Keratinocyte (primary cell): ENCODE results near the gene CYP27A1. TPM values are rescaled to one million over a fixed set of nuclear protein-coding genes. Genes with fewer than 3 reads are reported as not detected.
A peak's percentile ranks its signal among the peaks of the same experiment; 100 is the strongest.

Experiments used
- DNase-seq: peaks from one replicate; pipeline ENCODE4 v3.0.0-alpha.2; 2011; ENCODE audit warnings: low read depth, missing footprints, low spot score
- FAIRE-seq: peaks from 2 replicates; lab custom pipeline; 2011; peaks lifted over from hg19 to GRCh38; lab: Jason Lieb, UNC
- H2AFZ ChIP-seq: 2 replicates; pipeline ENCODE4 v1.6.0; 2012; ENCODE audit warnings: low read length, control low read depth, inconsistent platforms; ENCODE audit not compliant: control insufficient read depth
- H3K27ac ChIP-seq: 2 replicates; pipeline ENCODE4 v1.5.1; 2011; ENCODE audit warnings: low read length; ENCODE audit not compliant: control insufficient read depth, insufficient read depth
- H3K27me3 ChIP-seq: 3 replicates; pipeline ENCODE4 v1.6.0; 2011; ENCODE audit warnings: low read length; ENCODE audit not compliant: control insufficient read depth, insufficient read depth; ENCODE audit errors: extremely low read depth
- H3K36me3 ChIP-seq, 2 experiments: 2 replicates in 1 of 2; 3 replicates in 1 of 2; pipeline ENCODE4 v1.5.1; 2011; ENCODE audit warnings: low read length in 2 of 2, mild to moderate bottlenecking in 1 of 2; ENCODE audit not compliant: control insufficient read depth in 2 of 2, insufficient read depth in 2 of 2; ENCODE audit errors: extremely low read depth in 1 of 2
- H3K4me1 ChIP-seq: 3 replicates; pipeline ENCODE4 v1.5.1; 2011; ENCODE audit warnings: low read length; ENCODE audit not compliant: control insufficient read depth, insufficient read depth; ENCODE audit errors: extremely low read depth
- H3K4me2 ChIP-seq: 3 replicates; pipeline ENCODE4 v1.6.0; 2011; ENCODE audit warnings: low read depth, low read length; ENCODE audit not compliant: control insufficient read depth, insufficient read depth; ENCODE audit errors: extremely low read depth
- H3K4me3 ChIP-seq, 3 experiments: fragments of 200-600 bp in 1 of 3; sonication (generic) in 1 of 3; 2 replicates in 2 of 3; 3 replicates in 1 of 3; pipeline ENCODE4 v1.5.1; 2011 to 2016; ENCODE audit warnings: low read length in 3 of 3, mild to moderate bottlenecking in 3 of 3, control low read depth in 2 of 3, inconsistent platforms in 1 of 3, low read depth in 1 of 3, mixed read lengths in 1 of 3, mixed run types in 1 of 3, moderate library complexity in 1 of 3; ENCODE audit not compliant: control insufficient read depth in 2 of 3, insufficient read depth in 2 of 3; ENCODE audit errors: extremely low read depth in 1 of 3
- H3K79me2 ChIP-seq: 2 replicates; pipeline ENCODE4 v1.6.0; 2012; ENCODE audit warnings: low read length; ENCODE audit not compliant: control insufficient read depth, insufficient read depth
- H3K9ac ChIP-seq: 3 replicates; pipeline ENCODE4 v1.6.0; 2011; ENCODE audit warnings: low read length; ENCODE audit not compliant: control insufficient read depth, insufficient read depth; ENCODE audit errors: extremely low read depth
- H3K9me1 ChIP-seq: 3 replicates; pipeline ENCODE4 v1.6.0; 2011; ENCODE audit warnings: low read length; ENCODE audit not compliant: control insufficient read depth, insufficient read depth; ENCODE audit errors: extremely low read depth
- H3K9me3 ChIP-seq: 2 replicates; pipeline ENCODE4 v1.5.1; 2012; ENCODE audit warnings: low read depth, low read length; ENCODE audit not compliant: control insufficient read depth
- H4K20me1 ChIP-seq: 3 replicates; pipeline ENCODE4 v1.6.0; 2011; ENCODE audit warnings: low read length; ENCODE audit not compliant: control insufficient read depth, insufficient read depth; ENCODE audit errors: extremely low read depth
- CTCF ChIP-seq, 3 experiments: IDR thresholded peaks in 1 of 3; conservative IDR thresholded peaks in 1 of 3; optimal IDR thresholded peaks in 1 of 3; 2 replicates in 2 of 3; 3 replicates in 1 of 3; pipeline versions ENCODE3 to v1.5.1; 2011; ENCODE audit warnings: low read length in 3 of 3, mild to moderate bottlenecking in 3 of 3, moderate library complexity in 2 of 3, control low read depth in 1 of 3, inconsistent platforms in 1 of 3; ENCODE audit not compliant: insufficient read depth in 2 of 3; ENCODE audit errors: extremely low read depth in 1 of 3
- EZH2 ChIP-seq: IDR thresholded peaks from one replicate; pipeline ENCODE4 v1.6.1; 2012; ENCODE audit warnings: inconsistent platforms, mild to moderate bottlenecking, low read length, moderate library complexity
- dilution Hi-C: fragments of 300-500 bp; cut with MboI; formaldehyde crosslinking; loops from one replicate; pipeline ENCODE4 v1.7.0; 2020; ENCODE audit warnings: low sequenced_read_pairs; ENCODE audit not compliant: extremely low pct_ligation_motif_present
- polyA plus RNA-seq, 5 experiments: library from polyadenylated mRNA; depleted of rRNA in 3 of 5; stranded (reverse) in 3 of 5; stranded (forward) in 1 of 5; unstranded in 1 of 5; fragments of >200 nt; gene quantifications; 1 replicate in 1 of 5; 2 replicates in 3 of 5; 3 replicates in 1 of 5; pipeline versions ENCODE4 v1.2.1 to v1.2.3, GENCODE V29; 2011 to 2012; ENCODE audit warnings: missing spikeins in 2 of 5, low read depth in 1 of 5, low replicate concordance in 1 of 5

Gene CYP27A1
- polyA plus RNA-seq, 1 donor (not counting 4 experiments of a cell fraction or from before 2014, with no cell fraction given): 0.12 TPM

- Histone ChIP-seq H3K27ac (no peak overlapping the region), H3K79me2 (no peaks in the 10 kb centered on the region), H3K9me3 (no peaks in the 10 kb centered on the region), H3K4me1 (peaks cover 10% of the 10 kb centered on the region), H3K4me2 (peak overlapping the region; percentile 40), H3K9me1 (no peaks in the 10 kb centered on the region), H3K9ac (no peak overlapping the region), H3K36me3 (no peaks in the 10 kb centered on the region), H2AFZ (no peak overlapping the region), H3K27me3 (peaks cover 60% of the 10 kb centered on the region), H4K20me1 (no peaks in the 10 kb centered on the region), H3K4me3 (peak overlapping the region in 1 of 3 experiments; percentile 17)
- FAIRE-seq (no peak), DNase-seq (no peak)
- dilution Hi-C loops: no loop called here
- TF ChIP-seq EZH2 (peak; percentile 96), CTCF (optimal IDR thresholded peaks at IDR 0.05 in 1 of 3, IDR thresholded peaks at IDR 0.05 in 1 of 3, conservative IDR thresholded peaks at IDR 0.05 in 1 of 3; ENCODE audit: extremely low read depth in 1 of 3, insufficient read depth in 2 of 3, low read length in 3 of 3) (no peak)
Measured at GRCh38 chr2:218858671-218859555, 77.0 kb downstream of the CYP27A1 start.

DNA sequence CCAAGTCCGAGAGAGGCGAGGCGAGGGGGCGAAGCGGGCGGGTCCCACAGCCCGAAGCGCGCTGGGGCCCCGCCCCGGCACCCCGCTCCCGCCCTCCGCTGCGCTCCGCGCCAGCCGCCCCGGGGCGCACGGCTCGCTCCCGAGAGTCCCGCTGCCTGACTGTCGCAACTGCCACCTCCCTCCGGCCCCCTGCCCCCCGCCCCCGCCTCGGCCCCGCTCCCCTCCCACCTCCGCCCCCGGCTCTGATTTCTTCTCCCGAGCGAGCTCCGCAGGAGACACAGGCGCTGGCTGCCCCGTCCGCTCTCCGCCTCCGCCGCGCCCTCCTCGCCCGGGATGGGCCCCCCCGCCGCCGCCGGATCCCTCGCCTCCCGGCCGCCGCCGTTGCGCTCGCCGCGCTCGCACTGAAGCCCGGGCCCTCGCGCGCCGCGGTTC lies 77.6 kb downstream of the CYP27A1 start, which contains the start of gene WNT6:
TSS of gene WNT6 (plus strand) at position 250 of the 432 bp plus-strand sequence. CDS start 233 bp downstream, outside the sequence.
- Histone ChIP-seq H3K4me1 (peaks cover 10% of the 10 kb centered on the region), H2AFZ (no peak within 1 kb of the TSS), H3K9ac (peak within 1 kb of the TSS; percentile 2), H3K9me1 (no peaks in the 10 kb centered on the region), H3K27me3 (peaks cover 63% of the 10 kb centered on the region), H3K36me3 (no peaks in the 10 kb centered on the region), H3K27ac (no peak within 1 kb of the TSS), H3K4me3 (peak within 1 kb of the TSS; percentile 22 to 54 (median 46)), H3K9me3 (no peaks in the 10 kb centered on the region), H3K4me2 (peak within 1 kb of the TSS; percentile 73), H3K79me2 (no peaks in the 10 kb centered on the region), H4K20me1 (no peaks in the 10 kb centered on the region)
- dilution Hi-C loops: no loop called here
- TF ChIP-seq EZH2 (no peak), CTCF (optimal IDR thresholded peaks at IDR 0.05 in 1 of 3, IDR thresholded peaks at IDR 0.05 in 1 of 3, conservative IDR thresholded peaks at IDR 0.05 in 1 of 3; ENCODE audit: extremely low read depth in 1 of 3, insufficient read depth in 2 of 3, low read length in 3 of 3) (no peak)
- DNase-seq (no peak), FAIRE-seq (no peak)
